Hypothalamus (tissue), 51 donors: Measurements from ENCODE around the gene CUEDC1.

ENCODE experiments used
- DNase-seq, 51 donors: peaks; one replicate each; lab custom pipeline; 2025; lab: John Stamatoyannopoulos, UW

Gene CUEDC1

DNA sequence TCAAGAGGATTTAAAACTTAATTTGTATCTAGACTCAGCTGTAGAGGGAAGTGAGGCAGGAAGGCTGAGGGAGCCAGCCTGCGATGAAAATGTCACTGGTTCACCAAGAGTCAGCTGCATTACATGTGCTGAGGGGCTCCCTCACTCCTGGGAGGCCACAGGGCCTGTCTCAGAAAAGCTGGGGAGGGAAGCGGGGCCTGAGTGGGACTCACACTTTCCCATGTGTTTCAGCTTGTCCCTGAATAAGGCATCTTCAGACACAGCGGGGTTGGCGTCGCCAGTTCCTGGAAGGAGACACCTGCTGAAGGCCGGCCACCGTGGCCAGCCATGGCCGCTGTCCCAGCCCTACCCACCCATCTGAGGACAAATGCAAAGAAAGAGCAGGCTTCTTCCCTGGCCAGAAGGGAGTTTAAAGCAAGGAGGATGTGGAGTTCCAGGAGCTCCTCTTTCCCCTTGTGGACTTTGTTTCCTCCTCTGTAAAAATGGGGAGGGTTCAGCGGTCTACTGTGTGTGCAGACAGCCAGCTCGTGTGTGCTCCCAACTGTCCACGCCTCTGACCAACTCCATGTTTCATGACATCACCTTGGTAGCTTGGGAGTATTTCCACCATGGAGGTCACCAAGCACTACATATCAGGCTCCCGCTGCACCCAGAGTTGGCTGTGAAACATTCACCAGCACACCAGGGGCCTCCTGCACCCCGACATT is 86.1 kb downstream of the CUEDC1 start:
- peak in 1 of 51 donors; percentile 12 for DNase-seq

- DNase-seq, result peak in 20 of 51 donors; percentile 22 to 80 (median 46)
These were observed 87.0 kb downstream of the CUEDC1 start for GRCh38 chr17:57868007-57868909.

GRCh38 chr17:57867126-57867525 is 88.1 kb downstream of the CUEDC1 start:
- DNase-seq, result no peak

- no peak for DNase-seq
These were observed 88.5 kb downstream of the CUEDC1 start for GRCh38 chr17:57866723-57867122.

DNA sequence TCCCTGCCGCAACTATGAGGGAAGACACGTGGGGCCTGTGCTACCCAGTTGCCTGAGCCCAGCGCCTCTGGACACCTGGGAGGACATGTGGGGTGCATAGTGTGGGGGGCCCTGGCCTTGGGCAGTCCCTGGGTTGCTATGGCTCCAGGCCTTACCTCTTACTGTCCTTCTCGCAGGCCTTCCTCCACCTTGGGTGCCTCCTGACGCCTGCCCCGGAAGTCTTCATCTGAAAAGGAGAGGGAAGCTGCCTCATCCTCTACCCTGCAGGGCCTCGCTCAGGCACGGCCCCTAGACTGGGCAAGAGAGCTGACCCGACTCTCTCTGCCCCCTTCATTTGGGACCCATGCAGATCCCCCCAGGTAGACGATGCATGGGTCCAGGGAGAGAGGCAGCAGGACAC is 88.9 kb downstream of the CUEDC1 start:
- no peak for DNase-seq

- no peak for DNase-seq
These were observed 90.9 kb downstream of the CUEDC1 start for GRCh38 chr17:57864273-57864672.

- DNase-seq, result peak in 28 of 51 donors; percentile 20 to 80 (median 47)
These were observed 92.2 kb downstream of the CUEDC1 start for GRCh38 chr17:57862694-57863667.

- DNase-seq, result peak in 24 of 51 donors; percentile 18 to 54 (median 35)
These were observed 93.2 kb downstream of the CUEDC1 start for GRCh38 chr17:57861790-57862693.

DNA sequence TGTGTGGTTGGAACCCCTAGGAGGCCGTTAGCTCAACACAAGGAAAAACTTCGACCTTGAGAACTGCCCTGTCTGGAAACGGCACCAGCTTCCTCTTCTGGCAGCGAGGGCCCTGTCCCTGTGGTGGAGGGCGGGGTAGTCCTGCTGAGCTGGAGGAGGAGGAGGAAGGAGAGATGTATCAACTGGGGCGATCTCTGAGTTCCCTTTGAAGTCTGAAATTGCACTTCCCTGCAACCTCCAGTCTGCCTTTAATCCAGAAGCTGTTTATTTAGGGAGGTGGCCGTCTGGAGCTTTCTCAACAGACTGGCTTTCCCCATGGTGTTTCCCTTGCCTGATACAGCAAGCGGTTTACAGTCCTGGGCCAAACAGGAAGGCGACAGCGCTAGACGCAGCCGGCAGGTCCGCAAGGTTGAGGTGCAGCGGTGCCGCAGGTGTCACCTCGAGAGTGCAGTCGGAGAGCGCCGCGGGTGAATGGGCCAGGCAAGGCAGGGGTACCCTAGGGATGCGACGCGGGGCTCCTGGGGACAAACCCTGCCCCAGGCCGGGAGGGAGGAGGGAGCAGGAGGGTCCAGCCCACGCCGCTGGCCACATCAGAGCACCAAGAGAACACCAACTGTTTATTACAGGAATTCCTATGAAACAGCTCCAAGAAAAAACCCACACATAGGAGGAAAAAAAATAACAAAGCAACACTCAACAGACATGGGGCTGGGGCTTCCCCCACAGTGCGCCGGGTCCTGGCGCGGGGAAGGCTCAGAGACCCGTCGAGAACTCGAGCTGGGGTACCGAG is 94.0 kb downstream of the CUEDC1 start:
- peak in 12 of 51 donors; percentile 22 to 57 (median 37) for DNase-seq

DNA sequence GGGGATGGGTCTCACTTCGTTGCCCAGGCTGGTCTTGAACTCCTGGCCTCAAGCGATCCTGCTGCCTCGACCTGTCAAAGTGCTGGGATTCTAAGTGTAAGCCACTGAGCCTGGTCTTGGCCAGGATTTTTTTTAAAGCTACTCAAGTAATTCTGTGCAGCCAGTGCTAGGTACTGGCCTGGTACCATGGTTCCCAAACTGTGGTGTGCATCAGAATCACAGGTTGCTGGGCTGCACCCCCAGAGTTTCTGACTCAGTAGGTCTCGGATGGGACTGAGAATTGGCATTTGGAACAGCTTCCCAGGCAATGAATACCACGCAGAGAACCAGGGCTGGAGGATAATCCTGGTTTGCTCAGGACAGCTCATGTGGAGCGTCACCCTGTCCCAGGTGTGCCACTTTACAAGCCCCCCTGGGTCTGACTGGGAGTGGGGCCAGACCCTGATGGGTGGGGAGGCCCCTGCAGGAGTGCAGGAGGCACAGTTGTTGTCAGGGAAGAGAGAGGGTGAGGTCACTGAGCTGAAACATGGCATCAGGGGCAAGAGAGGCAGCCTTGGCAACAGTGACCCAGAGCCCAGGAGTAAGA is 94.7 kb downstream of the CUEDC1 start:
- DNase-seq, result no peak

GRCh38 chr17:57859601-57860413 is 95.4 kb downstream of the CUEDC1 start:
- no peak for DNase-seq

DNA sequence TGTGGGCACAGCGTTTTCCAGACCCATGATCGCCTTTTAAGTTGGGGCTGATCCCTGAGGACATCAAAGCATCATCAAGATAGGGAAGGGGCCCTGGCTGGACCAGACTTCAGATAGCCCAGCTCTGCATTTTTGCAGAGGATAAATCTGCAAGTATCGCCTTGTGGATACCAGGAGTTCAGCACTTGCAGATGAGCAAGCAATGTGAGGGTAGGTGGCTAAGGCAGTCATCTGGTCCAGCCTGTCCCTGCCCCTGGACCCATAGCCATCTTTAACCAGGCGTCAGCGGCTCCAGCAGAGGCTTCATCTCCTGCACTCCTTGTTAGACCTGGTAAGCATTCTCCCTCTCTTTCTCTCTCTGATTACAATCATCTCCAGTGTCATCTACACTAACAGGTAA is 96.4 kb downstream of the CUEDC1 start:
- no peak for DNase-seq

GRCh38 chr17:57856792-57857620 is 98.2 kb downstream of the CUEDC1 start:
- DNase-seq, result no peak

- no peak for DNase-seq
These were observed 99.7 kb downstream of the CUEDC1 start for GRCh38 chr17:57855391-57856035.

GRCh38 chr17:57853695-57854094 is 101.5 kb downstream of the CUEDC1 start:
- DNase-seq, result peak in 9 of 51 donors; percentile 25 to 59 (median 42)

DNA sequence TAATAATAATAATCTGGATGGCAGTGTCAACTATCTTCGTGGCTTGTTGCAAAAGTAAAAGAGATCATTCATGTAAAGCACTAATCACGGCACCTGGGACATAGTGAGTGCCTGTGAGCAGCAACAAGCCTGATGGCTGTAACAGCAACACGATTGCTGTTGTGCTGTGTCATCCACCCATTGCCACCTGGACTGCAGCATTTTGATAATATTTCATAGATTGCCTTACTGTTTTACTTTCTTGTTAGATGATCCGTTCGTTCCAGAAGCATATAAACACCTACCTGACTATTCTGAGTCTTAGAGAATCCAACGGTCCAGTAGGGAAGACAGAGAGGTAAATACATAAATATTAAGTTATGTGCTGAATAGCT is 102.3 kb downstream of the CUEDC1 start:
- DNase-seq, result no peak
